Fibroblast of the aortic adventitia (primary cell): Measurements from ENCODE around the gene CKB. TPM values are rescaled to one million over a fixed set of nuclear protein-coding genes. Genes with fewer than 3 reads are reported as not detected.

Experiments used
- DNase-seq: peaks from one replicate; pipeline ENCODE4 v3.0.0-alpha.2; 2010; ENCODE audit warnings: low read depth
- H3K4me3 ChIP-seq: 2 replicates; pipeline ENCODE4 v1.5.1; 2011; ENCODE audit warnings: low read depth, mild to moderate bottlenecking, control low read depth, low read length, moderate library complexity
- total RNA-seq: library from RNA; depleted of rRNA; stranded (reverse); fragments of >200 nt; gene quantifications from 2 replicates; pipeline ENCODE4 v1.2.3, GENCODE V29; 2012; ENCODE audit warnings: low replicate concordance
- TF ChIP-seq, protein P1 (sequence below): IDR thresholded peaks from 2 replicates; pipeline ENCODE4 v1.5.1; 2011; ENCODE audit warnings: mild to moderate bottlenecking, low read length, control low read depth, inconsistent platforms; ENCODE audit not compliant: insufficient read depth

The CKB gene
- total RNA-seq, 1 donor: 17.6 TPM

DNA sequence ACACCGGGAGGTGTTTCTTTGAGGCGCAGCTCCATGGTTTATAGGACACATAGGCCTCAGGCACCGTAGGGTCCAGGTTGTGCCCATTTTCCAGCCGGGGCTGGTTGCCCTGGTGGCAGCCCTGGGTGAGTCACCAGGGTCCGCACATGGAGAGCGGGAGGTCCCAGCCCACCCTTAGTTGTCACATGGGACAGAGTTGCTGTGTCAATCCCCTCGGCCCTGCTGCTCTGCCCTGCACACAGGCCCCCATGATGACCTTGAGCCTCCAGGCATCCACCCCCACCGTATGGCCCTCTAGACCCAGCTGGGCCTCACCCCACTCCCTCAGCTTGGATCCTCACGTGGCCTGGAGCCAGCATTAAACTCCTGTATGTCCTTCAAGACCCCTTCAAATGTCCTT, 14.1 kb upstream of the CKB start:
- DNase-seq: no peak
- H3K4me3 ChIP-seq: no peak overlapping the region
- TF ChIP-seq, protein P1, sequence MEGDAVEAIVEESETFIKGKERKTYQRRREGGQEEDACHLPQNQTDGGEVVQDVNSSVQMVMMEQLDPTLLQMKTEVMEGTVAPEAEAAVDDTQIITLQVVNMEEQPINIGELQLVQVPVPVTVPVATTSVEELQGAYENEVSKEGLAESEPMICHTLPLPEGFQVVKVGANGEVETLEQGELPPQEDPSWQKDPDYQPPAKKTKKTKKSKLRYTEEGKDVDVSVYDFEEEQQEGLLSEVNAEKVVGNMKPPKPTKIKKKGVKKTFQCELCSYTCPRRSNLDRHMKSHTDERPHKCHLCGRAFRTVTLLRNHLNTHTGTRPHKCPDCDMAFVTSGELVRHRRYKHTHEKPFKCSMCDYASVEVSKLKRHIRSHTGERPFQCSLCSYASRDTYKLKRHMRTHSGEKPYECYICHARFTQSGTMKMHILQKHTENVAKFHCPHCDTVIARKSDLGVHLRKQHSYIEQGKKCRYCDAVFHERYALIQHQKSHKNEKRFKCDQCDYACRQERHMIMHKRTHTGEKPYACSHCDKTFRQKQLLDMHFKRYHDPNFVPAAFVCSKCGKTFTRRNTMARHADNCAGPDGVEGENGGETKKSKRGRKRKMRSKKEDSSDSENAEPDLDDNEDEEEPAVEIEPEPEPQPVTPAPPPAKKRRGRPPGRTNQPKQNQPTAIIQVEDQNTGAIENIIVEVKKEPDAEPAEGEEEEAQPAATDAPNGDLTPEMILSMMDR: no peak

DNA sequence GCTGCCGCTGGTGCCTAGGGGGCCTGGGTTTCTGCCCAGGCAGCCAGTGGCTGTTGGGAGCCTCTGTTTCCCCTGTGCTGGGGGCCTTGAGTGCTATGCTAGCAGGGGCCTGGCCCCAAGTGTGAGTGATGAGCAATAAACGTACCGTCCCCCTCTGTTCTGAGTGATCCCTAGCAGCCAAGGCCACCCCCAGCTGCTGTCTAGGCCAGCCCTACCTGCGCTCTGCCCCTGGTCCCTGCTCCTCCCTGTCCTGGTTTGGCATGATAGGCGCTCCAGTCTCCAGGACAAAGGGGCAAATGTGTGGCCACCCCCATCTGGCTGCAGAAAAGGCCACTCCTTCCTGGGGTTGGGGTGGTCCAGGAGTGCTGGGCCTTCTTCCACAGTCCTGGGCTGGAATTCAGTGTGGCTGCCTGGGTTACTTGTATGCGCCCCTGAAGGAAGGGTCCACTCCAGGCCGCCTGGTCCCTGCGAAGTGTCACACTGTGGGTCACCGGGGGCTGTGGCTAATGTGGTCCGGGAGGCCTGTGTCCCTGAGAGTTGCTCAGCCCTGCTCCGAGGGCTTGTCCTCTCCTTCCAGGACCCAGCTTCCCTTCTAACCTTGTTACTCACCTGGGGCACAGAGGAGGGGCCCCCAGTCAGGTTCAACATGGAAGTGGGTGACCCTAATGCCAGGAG, 13.4 kb upstream of the CKB start:
- TF ChIP-seq, protein P1: no peak
- H3K4me3 ChIP-seq: no peak overlapping the region
- DNase-seq: no peak

DNA sequence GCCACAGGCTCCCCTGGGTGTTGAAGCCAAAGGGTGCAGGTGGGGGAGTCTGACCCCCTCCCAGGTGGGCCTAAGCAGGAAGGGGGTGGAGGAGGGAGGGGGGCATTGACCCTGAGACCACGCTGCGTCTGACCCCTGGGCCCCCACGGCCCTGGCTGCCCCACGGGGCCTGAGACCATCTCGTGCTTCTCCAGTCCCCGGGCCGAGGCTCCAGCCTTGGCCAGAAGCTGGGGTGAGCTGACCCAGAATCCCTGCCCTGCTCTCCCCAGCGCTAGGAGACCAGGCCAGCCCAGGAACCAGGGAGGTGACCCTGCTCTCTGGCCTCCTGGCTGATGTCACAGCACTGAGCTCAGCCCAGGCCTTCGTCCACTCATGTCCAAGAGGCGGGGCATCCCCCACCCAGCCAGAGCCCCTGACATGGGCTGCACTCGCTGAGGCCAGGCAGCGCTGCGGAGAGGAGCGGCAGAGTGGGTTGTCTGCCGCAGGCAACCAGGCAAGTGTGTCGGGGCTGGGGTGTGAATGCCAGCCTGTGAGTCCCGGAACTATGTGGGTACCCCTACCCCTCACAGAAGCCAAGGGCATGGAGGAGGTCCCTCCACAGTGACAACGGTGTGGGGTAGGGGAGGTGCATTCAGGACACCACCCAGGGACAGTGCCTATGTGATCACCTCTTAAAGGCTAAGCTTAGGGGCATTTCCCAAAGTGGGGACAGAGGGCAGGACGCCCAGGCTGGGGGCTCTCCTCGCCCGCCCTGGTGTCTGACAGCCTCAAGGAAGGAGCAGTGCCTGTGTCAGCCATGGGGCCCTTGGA, 12.7 kb upstream of the CKB start:
- no peak for DNase-seq
- TF ChIP-seq, protein P1: no peak
- H3K4me3 ChIP-seq: no peak overlapping the region

DNA sequence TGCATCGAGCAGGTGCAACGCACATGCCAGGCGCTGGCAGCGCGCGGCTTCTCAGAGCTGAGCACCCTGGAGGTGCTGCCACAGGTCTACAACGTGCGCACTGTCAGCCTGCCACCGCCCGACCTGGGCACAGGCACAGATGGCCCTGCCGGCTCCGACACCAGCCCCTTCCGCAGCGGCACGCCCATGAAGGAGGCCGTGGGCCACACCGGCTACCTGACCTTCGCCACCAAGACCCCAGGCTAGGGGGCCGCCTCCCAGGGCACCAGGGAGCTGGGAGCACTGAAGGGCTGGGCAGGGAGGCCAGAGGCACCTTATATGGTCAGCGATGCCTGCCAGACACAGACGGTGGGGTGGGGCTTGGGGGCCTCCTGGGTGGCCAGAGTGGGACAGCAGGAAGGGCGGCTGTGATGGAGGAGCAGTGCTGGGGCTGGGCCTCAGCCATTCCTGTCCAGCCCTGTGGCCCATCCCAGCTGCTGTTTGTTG, 12.0 kb upstream of the CKB start:
- no peak overlapping the region for H3K4me3 ChIP-seq
- DNase-seq: no peak
- TF ChIP-seq, protein P1: no peak

DNA sequence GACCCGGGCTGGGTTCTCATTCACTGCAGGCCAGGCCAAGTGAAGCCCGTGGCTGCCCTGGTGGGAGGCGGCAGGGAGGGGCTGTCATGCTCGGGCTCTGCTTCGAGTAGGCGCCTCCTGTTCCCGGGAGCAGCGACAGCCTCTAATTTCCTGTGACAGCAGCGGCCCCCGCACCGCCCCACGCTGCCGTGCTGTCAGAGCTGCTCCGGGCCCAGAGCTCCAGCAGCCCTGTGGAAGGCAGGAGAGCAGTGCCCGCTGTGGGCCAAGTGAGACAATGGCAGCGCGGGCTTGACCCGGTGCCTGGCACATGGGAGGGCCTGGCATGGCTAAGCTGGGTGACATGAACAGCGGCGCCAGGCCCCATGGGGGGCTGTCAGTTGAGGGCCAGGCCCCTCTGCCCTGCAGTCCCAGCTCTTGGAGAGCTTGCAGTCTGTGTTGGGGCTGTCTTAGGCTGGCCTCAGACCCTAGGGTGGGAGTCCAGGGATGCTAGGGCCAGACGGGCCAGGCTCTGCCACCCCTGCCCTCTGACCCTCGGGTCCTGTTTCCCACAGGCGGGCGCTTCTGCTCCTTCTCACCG, 11.5 kb upstream of the CKB start:
- TF ChIP-seq, protein P1: no peak
- DNase-seq: no peak
- H3K4me3 ChIP-seq: no peak overlapping the region

DNA sequence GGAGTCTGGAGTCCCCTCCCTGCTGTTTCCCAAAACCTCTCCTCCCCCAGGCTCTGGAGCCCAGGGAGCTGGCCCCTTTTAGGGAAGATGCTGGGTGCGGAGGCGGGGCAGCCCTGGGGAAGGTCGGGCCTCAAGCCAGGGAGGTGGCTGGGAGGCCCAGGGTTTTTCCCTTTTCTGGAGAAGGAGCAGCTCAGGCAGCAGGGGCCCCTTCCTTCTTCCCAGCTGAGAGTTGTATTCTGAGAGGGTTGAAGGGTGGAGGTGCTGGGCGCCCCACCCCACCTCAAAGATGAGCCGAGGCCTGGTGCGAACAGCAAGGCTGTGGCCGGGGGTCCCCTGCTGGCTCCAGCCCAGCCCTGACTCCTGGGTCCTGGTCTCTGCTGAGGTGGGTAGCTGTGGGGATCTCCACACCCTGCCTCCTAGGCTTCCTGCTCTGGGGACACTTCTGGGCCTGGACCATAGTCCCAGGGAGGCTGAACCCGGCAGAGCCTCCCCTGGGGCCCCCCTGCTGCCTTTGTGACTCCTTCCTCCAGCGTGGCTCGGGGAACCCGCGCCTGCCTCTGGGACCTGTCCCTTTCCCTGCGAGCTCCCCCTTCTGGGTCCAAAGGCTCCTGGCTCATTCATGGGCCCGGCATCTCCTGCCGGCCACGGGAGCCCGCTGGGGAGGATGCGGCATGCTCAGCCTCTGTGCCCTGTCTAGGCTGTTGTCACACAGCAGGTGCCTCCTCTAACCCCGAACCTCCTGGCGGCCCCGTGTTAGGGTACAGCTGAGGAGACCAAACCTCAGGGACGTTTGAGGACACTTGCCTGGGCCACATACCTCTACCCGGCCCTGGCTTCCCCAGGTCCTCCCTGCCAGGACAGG, 10.7 kb upstream of the CKB start:
- TF ChIP-seq, protein P1: no peak
- no peak overlapping the region for H3K4me3 ChIP-seq
- DNase-seq: no peak
